ENCODE data around the gene CDCA7L.

CDCA7L gene

DNA sequence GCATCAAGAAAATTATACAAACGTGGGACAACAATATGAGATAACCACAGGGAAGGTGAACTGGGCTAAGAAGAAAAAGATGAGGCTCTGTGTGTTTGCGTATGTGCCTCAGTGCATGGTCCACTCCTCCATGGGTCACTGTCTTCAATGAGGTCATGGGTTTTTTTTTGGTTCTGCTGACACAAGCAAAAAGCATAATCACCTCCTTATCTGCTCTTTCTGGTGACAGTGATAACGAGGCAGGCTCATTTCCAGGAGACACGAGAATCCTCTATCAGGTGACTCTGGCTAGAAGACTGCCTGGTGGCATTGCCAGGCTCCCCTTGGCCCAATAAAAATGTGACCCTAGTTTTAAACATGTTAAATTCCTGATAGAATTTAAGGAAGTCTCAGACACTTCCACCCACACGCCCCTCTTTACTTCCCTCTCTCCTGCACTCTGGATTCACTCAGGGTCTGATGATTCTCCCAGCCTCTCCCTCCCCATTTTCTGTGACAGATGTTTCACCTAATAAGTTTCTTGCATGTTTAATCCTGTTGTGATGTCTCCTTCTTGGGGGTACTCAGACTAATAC is 35.3 kb upstream of the CDCA7L start:
- Histone ChIP-seq H3K4me3 (ENCODE audit: low read depth, low read length) (no peak overlapping the region), H3K36me3 (replicated peaks) (no peaks in the 10 kb centered on the region), H3K27me3 (replicated peaks) (no peaks in the 10 kb centered on the region), H3K27ac (no peak overlapping the region)
- DNase-seq: no peak
- TF ChIP-seq, protein P1, sequence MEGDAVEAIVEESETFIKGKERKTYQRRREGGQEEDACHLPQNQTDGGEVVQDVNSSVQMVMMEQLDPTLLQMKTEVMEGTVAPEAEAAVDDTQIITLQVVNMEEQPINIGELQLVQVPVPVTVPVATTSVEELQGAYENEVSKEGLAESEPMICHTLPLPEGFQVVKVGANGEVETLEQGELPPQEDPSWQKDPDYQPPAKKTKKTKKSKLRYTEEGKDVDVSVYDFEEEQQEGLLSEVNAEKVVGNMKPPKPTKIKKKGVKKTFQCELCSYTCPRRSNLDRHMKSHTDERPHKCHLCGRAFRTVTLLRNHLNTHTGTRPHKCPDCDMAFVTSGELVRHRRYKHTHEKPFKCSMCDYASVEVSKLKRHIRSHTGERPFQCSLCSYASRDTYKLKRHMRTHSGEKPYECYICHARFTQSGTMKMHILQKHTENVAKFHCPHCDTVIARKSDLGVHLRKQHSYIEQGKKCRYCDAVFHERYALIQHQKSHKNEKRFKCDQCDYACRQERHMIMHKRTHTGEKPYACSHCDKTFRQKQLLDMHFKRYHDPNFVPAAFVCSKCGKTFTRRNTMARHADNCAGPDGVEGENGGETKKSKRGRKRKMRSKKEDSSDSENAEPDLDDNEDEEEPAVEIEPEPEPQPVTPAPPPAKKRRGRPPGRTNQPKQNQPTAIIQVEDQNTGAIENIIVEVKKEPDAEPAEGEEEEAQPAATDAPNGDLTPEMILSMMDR (IDR thresholded peaks at IDR 0.05; ENCODE audit: low read depth, low read length, missing control alignments): no peak
- in situ Hi-C loops (cut with HindIII; ENCODE audit: low pct_ligation_motif_present, low sequenced_read_pairs): no loop called here

DNA sequence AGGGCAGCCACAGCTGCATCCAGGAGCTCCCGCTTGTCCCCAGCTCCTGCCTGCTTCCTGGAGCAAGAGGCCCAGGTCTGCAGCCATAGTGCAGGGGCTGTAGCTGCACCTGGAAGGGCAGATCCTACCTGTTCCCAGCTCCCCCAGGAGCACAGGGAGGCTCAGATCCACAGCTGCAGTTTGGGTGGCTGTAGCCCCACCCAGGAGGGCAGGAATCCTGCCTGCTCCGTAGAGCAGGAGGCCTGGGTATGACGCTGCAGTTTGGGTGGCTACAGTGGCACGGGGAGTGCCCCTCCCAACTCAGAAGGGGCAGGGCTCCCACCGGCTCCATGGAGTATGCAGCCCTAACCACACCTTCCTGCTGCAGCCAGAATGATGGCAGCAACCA is 26.7 kb upstream of the CDCA7L start:
- in situ Hi-C loops (cut with HindIII; ENCODE audit: low pct_ligation_motif_present, low sequenced_read_pairs): no loop called here
- no peak overlapping the region for H3K4me3 ChIP-seq (ENCODE audit: low read depth, low read length)
- no peak for DNase-seq
- no peaks in the 10 kb centered on the region for H3K27me3 ChIP-seq (replicated peaks)
- TF ChIP-seq, protein P1 (IDR thresholded peaks at IDR 0.05; ENCODE audit: low read depth, low read length, missing control alignments): no peak
- H3K36me3 ChIP-seq (replicated peaks): no peaks in the 10 kb centered on the region
- H3K27ac ChIP-seq: no peak overlapping the region

DNA sequence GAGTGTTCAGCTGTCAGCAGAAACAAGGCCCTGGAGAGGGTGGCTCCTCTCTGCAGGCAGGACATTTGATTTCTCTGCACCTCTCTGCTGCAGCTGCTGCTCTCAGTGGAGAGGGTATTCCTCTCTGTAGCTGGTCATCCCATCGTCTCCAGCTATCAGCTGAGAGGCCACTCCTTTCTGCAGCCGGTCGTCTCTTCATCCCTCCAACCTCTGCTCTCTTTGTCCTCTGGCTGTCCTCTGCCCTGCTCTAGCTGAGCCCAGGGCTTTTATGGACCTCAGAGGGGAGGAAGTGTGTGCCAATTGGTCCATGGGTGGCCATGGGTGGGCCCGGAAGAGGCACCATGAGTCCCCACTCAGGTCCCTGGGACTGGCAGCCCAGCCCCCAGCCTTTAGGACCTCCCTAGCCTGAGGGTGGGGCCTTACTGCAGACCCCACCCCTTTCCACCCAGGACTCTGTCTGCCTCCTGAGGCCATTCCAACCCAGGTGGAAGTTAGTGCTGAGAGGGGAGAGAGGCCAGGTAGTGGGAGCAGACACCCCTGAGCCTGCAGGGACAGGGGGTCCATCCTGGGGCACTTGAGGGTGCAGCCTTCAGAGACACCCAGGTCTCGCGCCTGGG is 26.2 kb upstream of the CDCA7L start:
- Histone ChIP-seq H3K27me3 (replicated peaks) (no peaks in the 10 kb centered on the region), H3K36me3 (replicated peaks) (no peaks in the 10 kb centered on the region), H3K4me3 (ENCODE audit: low read depth, low read length) (no peak overlapping the region), H3K27ac (no peak overlapping the region)
- no peak for DNase-seq
- TF ChIP-seq, protein P1 (IDR thresholded peaks at IDR 0.05; ENCODE audit: low read depth, low read length, missing control alignments): no peak
- in situ Hi-C loops (cut with HindIII; ENCODE audit: low pct_ligation_motif_present, low sequenced_read_pairs): no loop called here

DNA sequence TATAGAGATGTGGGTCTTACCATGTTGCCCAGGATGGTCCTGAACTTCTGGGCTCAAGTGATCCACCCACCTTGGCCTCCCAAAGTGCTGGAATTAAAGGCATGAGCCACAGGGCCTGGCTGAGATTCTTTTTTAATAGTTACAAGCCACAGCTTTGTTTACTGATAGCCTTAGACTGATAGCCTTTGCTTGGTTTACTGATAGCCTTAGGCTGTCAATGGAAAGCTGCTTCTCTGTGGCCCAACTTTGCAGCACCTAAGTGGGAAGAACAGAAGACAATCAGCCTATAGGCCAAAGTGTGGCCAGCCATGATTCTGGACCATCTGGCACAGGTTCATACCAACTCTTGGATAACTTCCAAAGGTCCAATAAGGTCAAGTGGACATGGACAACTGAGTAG is 24.1 kb upstream of the CDCA7L start:
- in situ Hi-C loops (cut with HindIII; ENCODE audit: low pct_ligation_motif_present, low sequenced_read_pairs): no loop called here
- Histone ChIP-seq H3K4me3 (ENCODE audit: low read depth, low read length) (no peak overlapping the region), H3K27ac (no peak overlapping the region), H3K27me3 (replicated peaks) (no peaks in the 10 kb centered on the region), H3K36me3 (replicated peaks) (no peaks in the 10 kb centered on the region)
- TF ChIP-seq, protein P1 (IDR thresholded peaks at IDR 0.05; ENCODE audit: low read depth, low read length, missing control alignments): no peak
- DNase-seq: no peak

DNA sequence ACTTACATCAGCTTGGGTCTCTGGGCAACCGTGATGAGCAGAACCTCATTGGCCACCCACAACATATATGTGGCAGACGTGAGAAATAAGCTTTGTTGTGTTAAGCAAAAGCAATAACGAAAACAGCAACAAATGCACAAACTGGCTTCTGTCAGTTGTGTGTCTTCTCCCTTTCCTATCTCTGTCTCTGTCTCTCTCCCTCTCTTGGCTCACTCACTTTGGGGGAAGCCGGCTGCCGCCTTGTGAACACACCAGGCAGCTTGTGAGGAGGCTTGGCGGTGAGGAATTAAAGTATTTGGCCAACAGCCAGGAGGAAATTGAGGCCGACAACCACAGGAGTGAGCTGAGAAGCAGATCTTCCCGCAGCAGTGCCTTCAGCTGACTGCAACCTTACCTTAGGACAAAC is 21.9 kb upstream of the CDCA7L start:
- DNase-seq: peak; percentile 51
- no peaks in the 10 kb centered on the region for H3K36me3 ChIP-seq (replicated peaks)
- H3K27ac ChIP-seq: no peak overlapping the region
- in situ Hi-C loops (cut with HindIII; ENCODE audit: low pct_ligation_motif_present, low sequenced_read_pairs): no loop called here
- H3K4me3 ChIP-seq (ENCODE audit: low read depth, low read length): no peak overlapping the region
- TF ChIP-seq, protein P1 (IDR thresholded peaks at IDR 0.05; ENCODE audit: low read depth, low read length, missing control alignments): no peak
- no peaks in the 10 kb centered on the region for H3K27me3 ChIP-seq (replicated peaks)

DNA sequence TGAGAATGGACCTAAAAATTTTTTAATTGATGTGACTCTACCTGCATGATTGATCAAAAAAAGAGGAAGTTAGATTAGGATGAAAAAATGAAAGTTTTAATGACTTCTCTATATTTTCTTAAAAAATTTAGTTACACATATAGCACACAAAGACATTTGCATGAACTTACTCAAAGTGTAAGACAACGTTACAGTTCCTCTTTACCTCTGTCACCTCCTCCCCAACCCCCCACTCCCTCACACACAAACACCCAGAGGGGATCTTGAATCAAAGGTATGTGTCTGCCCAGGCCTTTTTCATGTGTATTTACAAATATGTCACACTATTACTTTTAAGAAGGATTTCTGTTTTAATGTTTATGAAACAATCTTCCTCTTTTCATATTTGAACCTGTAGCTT is 20.6 kb upstream of the CDCA7L start:
- Histone ChIP-seq H3K36me3 (replicated peaks) (no peaks in the 10 kb centered on the region), H3K4me3 (ENCODE audit: low read depth, low read length) (no peak overlapping the region), H3K27me3 (replicated peaks) (no peaks in the 10 kb centered on the region), H3K27ac (no peak overlapping the region)
- TF ChIP-seq, protein P1 (IDR thresholded peaks at IDR 0.05; ENCODE audit: low read depth, low read length, missing control alignments): no peak
- no peak for DNase-seq
- in situ Hi-C loops (cut with HindIII; ENCODE audit: low pct_ligation_motif_present, low sequenced_read_pairs): no loop called here

Measured in brain microvascular endothelial cell (primary cell).